Measurements from ENCODE around the gene ZNF175.
A peak's percentile ranks its signal among the peaks of the same experiment; 100 is the strongest.

ZNF175 gene
- 3.8 to 9.5 (median 5.1) reads per million in 3 donors for total RNA-seq

GRCh38 chr19:51570962-51571575 is at the start of gene ZNF175:
Gene ZNF175, plus strand, starts transcription at chr19:51571283. Its CDS starts 2,047 bp downstream, at chr19:51573330.
- H3K4me3 ChIP-seq (ENCODE audit: insufficient read depth, low read depth, low read length, poor library complexity, severe bottlenecking), result peak within 1 kb of the TSS; percentile 75
- H3K27ac ChIP-seq (ENCODE audit: insufficient read depth, low read length, poor library complexity, severe bottlenecking), result peak within 1 kb of the TSS; percentile 16
- no peaks in the 10 kb centered on the region for H3K9me3 ChIP-seq (ENCODE audit: control insufficient read depth, low read length)
- peaks cover 9% of the 10 kb centered on the region for H3K4me1 ChIP-seq (ENCODE audit: control insufficient read depth, insufficient read depth, low read length, poor library complexity, severe bottlenecking)
- DNase-seq, result peak; percentile 61 to 79 (median 68)
- H3K27me3 ChIP-seq (replicated peaks; ENCODE audit: control insufficient read depth, insufficient read depth, low read length, poor library complexity, severe bottlenecking), result no peaks in the 10 kb centered on the region
- no peaks in the 10 kb centered on the region for H3K36me3 ChIP-seq (ENCODE audit: control insufficient read depth, insufficient read depth, low read length)

DNA sequence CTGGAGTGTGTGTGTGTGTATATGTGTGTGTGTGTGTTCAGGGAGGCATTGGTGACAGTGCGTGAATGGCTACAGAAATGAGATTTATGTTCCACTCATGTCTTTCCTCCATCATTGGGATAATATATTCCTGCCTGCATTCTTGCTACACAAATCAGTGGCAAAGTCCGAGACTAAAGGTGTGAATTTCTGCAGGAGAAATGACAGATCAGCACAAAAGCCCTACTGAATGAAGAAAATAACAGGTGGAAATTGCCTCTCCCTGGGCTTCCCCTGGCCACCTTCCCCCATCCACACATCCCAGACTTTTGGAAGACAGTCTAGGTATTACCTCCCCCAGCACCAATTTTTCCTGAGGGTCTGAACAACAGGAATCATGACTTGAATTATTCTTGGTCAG is 49.7 kb upstream of the ZNF175 start:
- no peak for DNase-seq
- Histone ChIP-seq H3K27ac (ENCODE audit: insufficient read depth, low read length, poor library complexity, severe bottlenecking) (no peak overlapping the region), H3K36me3 (ENCODE audit: control insufficient read depth, insufficient read depth, low read length) (no peaks in the 10 kb centered on the region), H3K27me3 (replicated peaks; ENCODE audit: control insufficient read depth, insufficient read depth, low read length, poor library complexity, severe bottlenecking) (no peaks in the 10 kb centered on the region), H3K4me3 (ENCODE audit: insufficient read depth, low read depth, low read length, poor library complexity, severe bottlenecking) (no peak overlapping the region), H3K9me3 (ENCODE audit: control insufficient read depth, low read length) (no peaks in the 10 kb centered on the region), H3K4me1 (ENCODE audit: control insufficient read depth, insufficient read depth, low read length, poor library complexity, severe bottlenecking) (no peaks in the 10 kb centered on the region)

- DNase-seq, result no peak
- no peak overlapping the region for H3K27ac ChIP-seq (ENCODE audit: insufficient read depth, low read length, poor library complexity, severe bottlenecking)
Observed at GRCh38 chr19:51521781-51522180, 49.3 kb upstream of the ZNF175 start.

GRCh38 chr19:51524666-51525264 is 46.3 kb upstream of the ZNF175 start:
- DNase-seq, result no peak
- Histone ChIP-seq H3K4me1 (ENCODE audit: control insufficient read depth, insufficient read depth, low read length, poor library complexity, severe bottlenecking) (no peaks in the 10 kb centered on the region), H3K27me3 (replicated peaks; ENCODE audit: control insufficient read depth, insufficient read depth, low read length, poor library complexity, severe bottlenecking) (no peaks in the 10 kb centered on the region)

More at GRCh38 chr19:51521781-51522180, 49.3 kb upstream of the ZNF175 start:
- Histone ChIP-seq H3K36me3 (ENCODE audit: control insufficient read depth, insufficient read depth, low read length) (no peaks in the 10 kb centered on the region), H3K9me3 (ENCODE audit: control insufficient read depth, low read length) (no peaks in the 10 kb centered on the region), H3K27me3 (replicated peaks; ENCODE audit: control insufficient read depth, insufficient read depth, low read length, poor library complexity, severe bottlenecking) (no peaks in the 10 kb centered on the region), H3K4me3 (ENCODE audit: insufficient read depth, low read depth, low read length, poor library complexity, severe bottlenecking) (no peak overlapping the region), H3K4me1 (ENCODE audit: control insufficient read depth, insufficient read depth, low read length, poor library complexity, severe bottlenecking) (no peaks in the 10 kb centered on the region)

GRCh38 chr19:51525651-51526050 is 45.4 kb upstream of the ZNF175 start:
- H3K4me1 ChIP-seq (ENCODE audit: control insufficient read depth, insufficient read depth, low read length, poor library complexity, severe bottlenecking), result no peaks in the 10 kb centered on the region
- no peaks in the 10 kb centered on the region for H3K9me3 ChIP-seq (ENCODE audit: control insufficient read depth, low read length)
- H3K27ac ChIP-seq (ENCODE audit: insufficient read depth, low read length, poor library complexity, severe bottlenecking), result no peak overlapping the region
- DNase-seq, result no peak
- no peak overlapping the region for H3K4me3 ChIP-seq (ENCODE audit: insufficient read depth, low read depth, low read length, poor library complexity, severe bottlenecking)
- H3K36me3 ChIP-seq (ENCODE audit: control insufficient read depth, insufficient read depth, low read length), result no peaks in the 10 kb centered on the region
- no peaks in the 10 kb centered on the region for H3K27me3 ChIP-seq (replicated peaks; ENCODE audit: control insufficient read depth, insufficient read depth, low read length, poor library complexity, severe bottlenecking)

More at GRCh38 chr19:51524666-51525264, 46.3 kb upstream of the ZNF175 start:
- no peak overlapping the region for H3K4me3 ChIP-seq (ENCODE audit: insufficient read depth, low read depth, low read length, poor library complexity, severe bottlenecking)
- no peaks in the 10 kb centered on the region for H3K36me3 ChIP-seq (ENCODE audit: control insufficient read depth, insufficient read depth, low read length)
- H3K27ac ChIP-seq (ENCODE audit: insufficient read depth, low read length, poor library complexity, severe bottlenecking), result no peak overlapping the region
- H3K9me3 ChIP-seq (ENCODE audit: control insufficient read depth, low read length), result no peaks in the 10 kb centered on the region

GRCh38 chr19:51529301-51529700 is 41.8 kb upstream of the ZNF175 start:
- H3K27me3 ChIP-seq (replicated peaks; ENCODE audit: control insufficient read depth, insufficient read depth, low read length, poor library complexity, severe bottlenecking), result no peaks in the 10 kb centered on the region
- H3K4me1 ChIP-seq (ENCODE audit: control insufficient read depth, insufficient read depth, low read length, poor library complexity, severe bottlenecking), result no peaks in the 10 kb centered on the region
- no peak overlapping the region for H3K27ac ChIP-seq (ENCODE audit: insufficient read depth, low read length, poor library complexity, severe bottlenecking)
- no peak overlapping the region for H3K4me3 ChIP-seq (ENCODE audit: insufficient read depth, low read depth, low read length, poor library complexity, severe bottlenecking)
- H3K9me3 ChIP-seq (ENCODE audit: control insufficient read depth, low read length), result no peaks in the 10 kb centered on the region
- no peaks in the 10 kb centered on the region for H3K36me3 ChIP-seq (ENCODE audit: control insufficient read depth, insufficient read depth, low read length)
- DNase-seq, result no peak

DNA sequence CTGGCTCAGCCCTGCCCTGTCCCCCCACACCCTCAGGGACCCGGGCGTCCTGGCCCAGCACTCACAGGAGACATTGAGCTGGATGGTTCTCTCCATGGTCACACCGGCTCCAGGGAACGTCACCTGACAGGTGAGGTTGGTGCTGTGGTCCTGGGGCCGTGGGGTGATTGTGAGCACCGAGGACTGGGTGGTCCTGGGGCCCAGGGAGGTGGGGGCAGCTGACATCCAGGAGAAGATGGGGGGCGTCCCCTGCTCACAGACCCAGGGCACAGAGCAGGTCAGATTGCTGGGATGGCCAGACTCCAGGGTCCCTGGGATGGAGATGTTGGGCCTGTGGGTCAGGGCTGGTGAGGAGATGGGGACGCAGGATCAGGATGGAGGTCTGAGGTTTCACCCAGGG is 40.5 kb upstream of the ZNF175 start:
- Histone ChIP-seq H3K27me3 (replicated peaks; ENCODE audit: control insufficient read depth, insufficient read depth, low read length, poor library complexity, severe bottlenecking) (no peaks in the 10 kb centered on the region), H3K36me3 (ENCODE audit: control insufficient read depth, insufficient read depth, low read length) (no peaks in the 10 kb centered on the region), H3K4me1 (ENCODE audit: control insufficient read depth, insufficient read depth, low read length, poor library complexity, severe bottlenecking) (no peaks in the 10 kb centered on the region), H3K4me3 (ENCODE audit: insufficient read depth, low read depth, low read length, poor library complexity, severe bottlenecking) (no peak overlapping the region), H3K9me3 (ENCODE audit: control insufficient read depth, low read length) (no peaks in the 10 kb centered on the region), H3K27ac (ENCODE audit: insufficient read depth, low read length, poor library complexity, severe bottlenecking) (no peak overlapping the region)
- DNase-seq, result no peak

DNA sequence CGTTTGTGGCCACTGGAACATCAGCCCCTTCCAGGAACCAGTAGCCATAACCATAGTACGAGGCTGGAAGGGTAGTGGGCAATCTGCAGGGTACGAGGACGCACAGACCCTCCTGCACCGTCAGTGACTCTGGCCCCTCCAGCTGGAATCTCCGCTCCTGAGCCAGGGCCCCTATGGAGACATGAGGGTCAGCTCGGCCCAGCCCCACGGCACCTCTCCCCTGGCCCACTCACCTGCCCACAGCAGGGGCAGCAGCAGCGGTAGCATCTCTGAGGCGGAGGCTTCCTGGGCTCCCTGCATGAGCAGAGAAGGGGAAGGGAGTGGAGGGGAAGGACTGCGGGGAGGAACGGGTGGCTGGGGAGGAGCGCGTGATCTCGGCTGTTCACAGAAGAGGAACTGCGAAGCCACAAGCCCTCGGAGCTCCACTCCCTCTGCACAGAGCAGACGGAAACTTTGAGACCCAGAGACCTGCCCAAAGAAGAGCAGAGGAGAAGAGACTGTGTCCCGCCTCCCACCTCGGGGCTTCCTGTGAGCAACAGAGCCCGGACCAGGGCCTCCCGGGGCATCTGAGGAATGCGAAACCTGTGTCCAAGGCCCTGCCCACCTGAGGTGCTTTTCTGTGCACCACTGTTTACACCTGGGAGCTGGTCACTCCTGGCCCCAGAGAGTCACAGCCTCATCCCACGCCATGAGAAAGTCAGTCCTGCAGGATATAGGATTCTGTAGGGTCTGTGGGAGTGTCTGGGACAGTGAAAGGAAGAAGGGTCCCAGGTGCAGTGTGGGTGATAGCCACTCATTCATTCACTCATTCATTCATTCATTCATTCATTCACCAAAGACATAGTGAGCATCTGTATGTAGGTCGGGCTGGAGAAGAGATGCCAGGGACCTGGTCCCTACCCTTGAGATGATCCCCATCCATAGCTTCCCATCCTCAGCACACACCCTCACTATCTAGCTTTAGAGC is 39.5 kb upstream of the ZNF175 start, which contains the start of gene SIGLEC6:
SIGLEC6 (minus strand) TSS at position 322 of the 967 bp plus-strand sequence; CDS start at position 300, 22 bp downstream.
- no peak for DNase-seq
- Histone ChIP-seq H3K27ac (ENCODE audit: insufficient read depth, low read length, poor library complexity, severe bottlenecking) (no peak within 1 kb of the TSS), H3K4me3 (ENCODE audit: insufficient read depth, low read depth, low read length, poor library complexity, severe bottlenecking) (no peak within 1 kb of the TSS)

GRCh38 chr19:51535535-51535934 is 35.5 kb upstream of the ZNF175 start:
- Histone ChIP-seq H3K27ac (ENCODE audit: insufficient read depth, low read length, poor library complexity, severe bottlenecking) (no peak overlapping the region), H3K9me3 (ENCODE audit: control insufficient read depth, low read length) (no peaks in the 10 kb centered on the region), H3K4me1 (ENCODE audit: control insufficient read depth, insufficient read depth, low read length, poor library complexity, severe bottlenecking) (no peaks in the 10 kb centered on the region), H3K4me3 (ENCODE audit: insufficient read depth, low read depth, low read length, poor library complexity, severe bottlenecking) (no peak overlapping the region), H3K36me3 (ENCODE audit: control insufficient read depth, insufficient read depth, low read length) (no peaks in the 10 kb centered on the region), H3K27me3 (replicated peaks; ENCODE audit: control insufficient read depth, insufficient read depth, low read length, poor library complexity, severe bottlenecking) (no peaks in the 10 kb centered on the region)
- DNase-seq, result no peak

More for the DNA sequence above, 39.5 kb upstream of the ZNF175 start, which contains the start of gene SIGLEC6:
- no peaks in the 10 kb centered on the region for H3K4me1 ChIP-seq (ENCODE audit: control insufficient read depth, insufficient read depth, low read length, poor library complexity, severe bottlenecking)
- no peaks in the 10 kb centered on the region for H3K9me3 ChIP-seq (ENCODE audit: control insufficient read depth, low read length)
- no peaks in the 10 kb centered on the region for H3K36me3 ChIP-seq (ENCODE audit: control insufficient read depth, insufficient read depth, low read length)
- H3K27me3 ChIP-seq (replicated peaks; ENCODE audit: control insufficient read depth, insufficient read depth, low read length, poor library complexity, severe bottlenecking), result no peaks in the 10 kb centered on the region
